Suprapubic skin (tissue), 4 donors: Measurements from ENCODE around the gene DCD.

Source experiments
- EP300 ChIP-seq: sonication (generic); formaldehyde crosslinking; IDR thresholded peaks from one replicate; pipeline ENCODE4 v1.6.1; 2017; ENCODE audit warnings: antibody characterized with exemption
- POLR2A ChIP-seq, 2 donors: fragments of 450-650 bp; IDR thresholded peaks; one replicate each; pipeline ENCODE4 v1.6.1; 2017; ENCODE audit warnings: antibody characterized with exemption in 2 of 2, mild to moderate bottlenecking in 2 of 2, moderate library complexity in 2 of 2
- POLR2AphosphoS5 ChIP-seq, 3 donors: sonication (generic); formaldehyde crosslinking; IDR thresholded peaks; one replicate each; pipeline ENCODE4 v1.6.1; 2017; ENCODE audit warnings: antibody characterized with exemption in 3 of 3
- TF ChIP-seq, protein P1 (sequence below), 2 donors: fragments of 200-600 bp in 1 of 2; fragments of 450-650 bp in 1 of 2; sonication (generic) in 1 of 2; IDR thresholded peaks; one replicate each; pipeline ENCODE4 v1.5.1; 2016 to 2019; ENCODE audit warnings: antibody characterized with exemption in 2 of 2, mild to moderate bottlenecking in 1 of 2, moderate library complexity in 1 of 2

DNA sequence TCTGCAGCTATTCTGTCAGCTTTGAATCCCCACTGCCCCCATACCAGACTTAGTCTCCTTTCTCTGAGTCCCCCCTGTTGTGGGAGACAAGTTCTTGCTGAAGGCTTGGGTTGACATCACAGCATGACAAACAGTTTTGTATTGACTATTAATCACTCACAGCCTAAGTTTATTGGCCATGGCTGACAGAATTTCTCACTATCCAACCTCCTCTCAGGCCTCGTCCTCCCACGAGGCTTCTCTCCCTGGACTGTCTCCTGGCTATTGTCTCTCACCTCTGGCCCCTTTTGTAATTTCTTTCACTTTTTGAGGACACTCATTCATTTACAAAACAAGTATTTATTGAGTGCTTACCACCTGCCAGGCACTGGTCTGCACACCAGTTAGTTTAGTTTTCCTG, 35.2 kb upstream of the DCD start:
- TF ChIP-seq, protein P1, sequence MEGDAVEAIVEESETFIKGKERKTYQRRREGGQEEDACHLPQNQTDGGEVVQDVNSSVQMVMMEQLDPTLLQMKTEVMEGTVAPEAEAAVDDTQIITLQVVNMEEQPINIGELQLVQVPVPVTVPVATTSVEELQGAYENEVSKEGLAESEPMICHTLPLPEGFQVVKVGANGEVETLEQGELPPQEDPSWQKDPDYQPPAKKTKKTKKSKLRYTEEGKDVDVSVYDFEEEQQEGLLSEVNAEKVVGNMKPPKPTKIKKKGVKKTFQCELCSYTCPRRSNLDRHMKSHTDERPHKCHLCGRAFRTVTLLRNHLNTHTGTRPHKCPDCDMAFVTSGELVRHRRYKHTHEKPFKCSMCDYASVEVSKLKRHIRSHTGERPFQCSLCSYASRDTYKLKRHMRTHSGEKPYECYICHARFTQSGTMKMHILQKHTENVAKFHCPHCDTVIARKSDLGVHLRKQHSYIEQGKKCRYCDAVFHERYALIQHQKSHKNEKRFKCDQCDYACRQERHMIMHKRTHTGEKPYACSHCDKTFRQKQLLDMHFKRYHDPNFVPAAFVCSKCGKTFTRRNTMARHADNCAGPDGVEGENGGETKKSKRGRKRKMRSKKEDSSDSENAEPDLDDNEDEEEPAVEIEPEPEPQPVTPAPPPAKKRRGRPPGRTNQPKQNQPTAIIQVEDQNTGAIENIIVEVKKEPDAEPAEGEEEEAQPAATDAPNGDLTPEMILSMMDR (IDR thresholded peaks at IDR 0.05): no peak
- TF ChIP-seq EP300: no peak
- TF ChIP-seq POLR2AphosphoS5 (IDR thresholded peaks at IDR 0.05): no peak
- TF ChIP-seq POLR2A (IDR thresholded peaks at IDR 0.05): no peak
